Suprapubic skin (tissue), 4 donors: ENCODE measurements around the gene RPL4. TPM values are rescaled to one million over a fixed set of nuclear protein-coding genes. Genes with fewer than 3 reads are reported as not detected.
"Not testable (repeated sequence)": the region's sequence is repeated elsewhere in the genome, so short reads cannot be mapped to it uniquely, and the experiment has no call there.

Experiments
- DNase-seq, 2 donors: peaks; one replicate each; pipeline ENCODE4 v3.0.0-alpha.2; 2019; ENCODE audit warnings: low spot score in 2 of 2
- H3K27ac ChIP-seq: fragments of 200-600 bp; sonication (generic); one replicate; pipeline ENCODE4 v1.5.1; 2019
- H3K27me3 ChIP-seq: fragments of 200-600 bp; sonication (generic); one replicate; pipeline ENCODE4 v1.5.1; 2019
- H3K36me3 ChIP-seq: fragments of 200-600 bp; sonication (generic); one replicate; pipeline ENCODE4 v1.5.1; 2019
- H3K4me1 ChIP-seq: fragments of 200-600 bp; sonication (generic); one replicate; pipeline ENCODE4 v1.5.1; 2019
- H3K4me3 ChIP-seq: fragments of 200-600 bp; sonication (generic); one replicate; pipeline ENCODE4 v1.5.1; 2019; ENCODE audit warnings: mild to moderate bottlenecking
- H3K9me3 ChIP-seq: fragments of 200-600 bp; sonication (generic); one replicate; pipeline ENCODE4 v1.5.1; 2019
- CTCF ChIP-seq, 2 donors: fragments of 200-600 bp in 1 of 2; fragments of 450-650 bp in 1 of 2; sonication (generic) in 1 of 2; IDR thresholded peaks; one replicate each; pipeline ENCODE4 v1.5.1; 2016 to 2019; ENCODE audit warnings: antibody characterized with exemption in 2 of 2, mild to moderate bottlenecking in 1 of 2, moderate library complexity in 1 of 2
- EP300 ChIP-seq: sonication (generic); formaldehyde crosslinking; IDR thresholded peaks from one replicate; pipeline ENCODE4 v1.6.1; 2017; ENCODE audit warnings: antibody characterized with exemption
- POLR2A ChIP-seq, 2 donors: fragments of 450-650 bp; IDR thresholded peaks; one replicate each; pipeline ENCODE4 v1.6.1; 2017; ENCODE audit warnings: antibody characterized with exemption in 2 of 2, mild to moderate bottlenecking in 2 of 2, moderate library complexity in 2 of 2
- POLR2AphosphoS5 ChIP-seq, 3 donors: sonication (generic); formaldehyde crosslinking; IDR thresholded peaks; one replicate each; pipeline ENCODE4 v1.6.1; 2017; ENCODE audit warnings: antibody characterized with exemption in 3 of 3
- WGBS: methylation state at CpG from one replicate; pipeline ENCODE4 v1.1.5; 2018; 5-methylcytosine and 5-hydroxymethylcytosine counted together
- total RNA-seq, 4 donors: library from RNA; depleted of rRNA; stranded (reverse); fragments of >200 nt; gene quantifications; one replicate each; pipeline ENCODE4 v1.1.0, GENCODE V29; 2016

The RPL4 gene
- total RNA-seq, 4 donors from 2014 or later, result 3,240 to 5,495 (median 4,865) TPM

- 45% methylated on average over 4 of the region's 4 CpGs for WGBS
- TF ChIP-seq POLR2A (IDR thresholded peaks at IDR 0.05) (no peak), EP300 (no peak), POLR2AphosphoS5 (IDR thresholded peaks at IDR 0.05) (no peak), CTCF (IDR thresholded peaks at IDR 0.05) (no peak)
- Histone ChIP-seq H3K4me3 (peak overlapping the region; percentile 81), H3K27me3 (no peaks in the 10 kb centered on the region), H3K9me3 (no peaks in the 10 kb centered on the region), H3K36me3 (peaks cover 21% of the 10 kb centered on the region), H3K27ac (peak overlapping the region; percentile 84), H3K4me1 (peaks cover 38% of the 10 kb centered on the region)
- no peak for DNase-seq
Measured at GRCh38 chr15:66505818-66506217, 1.2 kb upstream of the RPL4 start.

- TF ChIP-seq POLR2A (IDR thresholded peaks at IDR 0.05) (no peak), EP300 (no peak), POLR2AphosphoS5 (IDR thresholded peaks at IDR 0.05) (no peak), CTCF (IDR thresholded peaks at IDR 0.05) (no peak)
- 0% methylated on average over 13 of the region's 13 CpGs for whole genome bisulfite sequencing
- H3K27me3 ChIP-seq, result no peaks in the 10 kb centered on the region
Measured at GRCh38 chr15:66505430-66505811, 766 bp upstream of the RPL4 start.

GRCh38 chr15:66503780-66504562 is 684 bp downstream of the RPL4 start:
- Histone ChIP-seq H3K4me1 (peaks cover 38% of the 10 kb centered on the region), H3K27me3 (no peaks in the 10 kb centered on the region), H3K27ac (peak overlapping the region; percentile 84), H3K9me3 (no peaks in the 10 kb centered on the region), H3K4me3 (peak overlapping the region; percentile 81), H3K36me3 (peaks cover 40% of the 10 kb centered on the region)
- no peak for TF ChIP-seq CTCF (IDR thresholded peaks at IDR 0.05)
- no peak for TF ChIP-seq POLR2AphosphoS5 (IDR thresholded peaks at IDR 0.05)
- no peak for TF ChIP-seq EP300
- TF ChIP-seq POLR2A (IDR thresholded peaks at IDR 0.05), result no peak
- WGBS, result under 1% methylated on average over 12 of the region's 12 CpGs
- DNase-seq, result no peak

More at GRCh38 chr15:66505430-66505811, 766 bp upstream of the RPL4 start:
- peaks cover 38% of the 10 kb centered on the region for H3K4me1 ChIP-seq
- peaks cover 25% of the 10 kb centered on the region for H3K36me3 ChIP-seq
- peak overlapping the region; percentile 81 for H3K4me3 ChIP-seq
- no peak for DNase-seq
- H3K27ac ChIP-seq, result peak overlapping the region; percentile 84
- no peaks in the 10 kb centered on the region for H3K9me3 ChIP-seq

GRCh38 chr15:66503041-66503648 is 1.5 kb downstream of the RPL4 start:
- H3K27me3 ChIP-seq, H3K27ac ChIP-seq, DNase-seq, H3K9me3 ChIP-seq: not testable (repeated sequence)
- 50% methylated on average over 13 of the region's 13 CpGs for WGBS
- H3K4me3 ChIP-seq, result peak overlapping the region; percentile 81
- H3K4me1 ChIP-seq, result peaks cover 42% of the 10 kb centered on the region
- H3K36me3 ChIP-seq, result peaks cover 46% of the 10 kb centered on the region

- H3K4me3 ChIP-seq, result peak overlapping the region; percentile 81
- no peaks in the 10 kb centered on the region for H3K27me3 ChIP-seq
- H3K36me3 ChIP-seq, result peaks cover 46% of the 10 kb centered on the region
- TF ChIP-seq EP300 (no peak), POLR2A (IDR thresholded peaks at IDR 0.05) (no peak), CTCF (IDR thresholded peaks at IDR 0.05) (no peak)
- H3K4me1 ChIP-seq, result peaks cover 46% of the 10 kb centered on the region
- H3K9me3 ChIP-seq, result no peaks in the 10 kb centered on the region
- 72% methylated on average over 10 of the region's 10 CpGs for WGBS
- DNase-seq, result no peak
- H3K27ac ChIP-seq, result no peak overlapping the region
Measured at GRCh38 chr15:66502491-66502890, 2.2 kb downstream of the RPL4 start.

- H3K4me3 ChIP-seq, H3K27me3 ChIP-seq, DNase-seq, H3K27ac ChIP-seq, H3K9me3 ChIP-seq: not testable (repeated sequence)
- Histone ChIP-seq H3K36me3 (peaks cover 48% of the 10 kb centered on the region), H3K4me1 (peaks cover 46% of the 10 kb centered on the region)
- WGBS, result 83% methylated on average over 7 of the region's 7 CpGs
Measured at GRCh38 chr15:66500346-66500745, 4.3 kb downstream of the RPL4 start.
